RWPE1 (cell line): ENCODE data around the gene MAML3.

Experiments used
- CTCF ChIA-PET: fragments of 350-600 bp; sonication (Branson Sonifier 250); formaldehyde crosslinking; extraction: SDS; loops from one replicate; lab custom pipeline; 2021; lab: Yijun Ruan, JAX
- POLR2A ChIA-PET: fragments of 400-600 bp; formaldehyde crosslinking; extraction: SDS; loops from one replicate; lab custom pipeline; 2020; ENCODE audit warnings: antibody characterized with exemption; ENCODE audit not compliant: low non-redundant PET; lab: Yijun Ruan, JAX
- DNase-seq: peaks from one replicate; pipeline ENCODE4 v3.0.0; 2012; ENCODE audit warnings: low spot score
- H3K27ac ChIP-seq: fragments of 450-650 bp; 2 replicates; pipeline ENCODE4 v1.5.1; 2017
- TF ChIP-seq, protein P1 (sequence below): fragments of 450-650 bp; conservative IDR thresholded peaks from 2 replicates; pipeline ENCODE4 v1.5.1; 2017; ENCODE audit warnings: low read depth, mild to moderate bottlenecking

Gene MAML3

DNA sequence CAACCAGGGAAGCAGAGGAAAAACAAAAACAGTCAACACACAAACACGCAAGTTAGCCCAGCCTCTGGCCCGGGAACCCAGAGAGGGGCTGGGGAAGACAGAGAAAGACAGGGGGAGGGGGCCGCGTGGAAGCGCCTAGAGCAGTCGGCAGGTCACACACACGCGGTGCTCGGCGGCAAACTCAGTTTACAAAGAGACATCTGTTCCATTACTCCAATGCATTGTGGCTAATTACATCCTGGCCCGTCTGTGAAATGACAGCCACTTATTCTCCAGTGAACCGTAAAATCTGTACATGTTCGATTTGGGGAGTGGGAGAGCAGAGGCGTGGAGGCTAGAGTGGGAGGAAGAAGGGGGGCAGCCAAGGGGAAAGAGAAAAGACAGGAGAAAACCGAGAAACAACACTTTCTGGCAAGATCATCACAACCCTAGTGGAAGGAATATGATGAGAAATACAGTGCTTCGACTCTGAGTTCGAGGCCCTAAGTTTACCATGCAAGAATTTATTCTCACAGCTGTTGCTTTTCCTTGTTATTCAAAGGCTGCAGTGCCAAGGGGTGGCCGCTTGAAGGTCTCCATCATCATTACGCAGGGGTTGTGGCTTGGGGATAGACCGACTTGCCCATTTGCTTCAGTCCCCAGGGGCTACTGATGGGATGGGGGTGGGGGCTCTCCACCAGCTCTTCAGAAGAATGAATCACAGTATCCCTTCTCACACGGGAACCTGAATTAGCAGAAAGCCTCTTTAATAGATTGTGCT, 320.7 kb downstream of the MAML3 start:
- H3K27ac ChIP-seq, result no peak overlapping the region
- CTCF ChIA-PET, result interaction anchor here (0.6 kb wide), 1 partner anchor 174 kb away, joined by 5 read pairs; no protein-coding TSS in a partner anchor
- TF ChIP-seq, protein P1, sequence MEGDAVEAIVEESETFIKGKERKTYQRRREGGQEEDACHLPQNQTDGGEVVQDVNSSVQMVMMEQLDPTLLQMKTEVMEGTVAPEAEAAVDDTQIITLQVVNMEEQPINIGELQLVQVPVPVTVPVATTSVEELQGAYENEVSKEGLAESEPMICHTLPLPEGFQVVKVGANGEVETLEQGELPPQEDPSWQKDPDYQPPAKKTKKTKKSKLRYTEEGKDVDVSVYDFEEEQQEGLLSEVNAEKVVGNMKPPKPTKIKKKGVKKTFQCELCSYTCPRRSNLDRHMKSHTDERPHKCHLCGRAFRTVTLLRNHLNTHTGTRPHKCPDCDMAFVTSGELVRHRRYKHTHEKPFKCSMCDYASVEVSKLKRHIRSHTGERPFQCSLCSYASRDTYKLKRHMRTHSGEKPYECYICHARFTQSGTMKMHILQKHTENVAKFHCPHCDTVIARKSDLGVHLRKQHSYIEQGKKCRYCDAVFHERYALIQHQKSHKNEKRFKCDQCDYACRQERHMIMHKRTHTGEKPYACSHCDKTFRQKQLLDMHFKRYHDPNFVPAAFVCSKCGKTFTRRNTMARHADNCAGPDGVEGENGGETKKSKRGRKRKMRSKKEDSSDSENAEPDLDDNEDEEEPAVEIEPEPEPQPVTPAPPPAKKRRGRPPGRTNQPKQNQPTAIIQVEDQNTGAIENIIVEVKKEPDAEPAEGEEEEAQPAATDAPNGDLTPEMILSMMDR, result no peak
- no peak for DNase-seq
- POLR2A ChIA-PET, result no interaction called here

DNA sequence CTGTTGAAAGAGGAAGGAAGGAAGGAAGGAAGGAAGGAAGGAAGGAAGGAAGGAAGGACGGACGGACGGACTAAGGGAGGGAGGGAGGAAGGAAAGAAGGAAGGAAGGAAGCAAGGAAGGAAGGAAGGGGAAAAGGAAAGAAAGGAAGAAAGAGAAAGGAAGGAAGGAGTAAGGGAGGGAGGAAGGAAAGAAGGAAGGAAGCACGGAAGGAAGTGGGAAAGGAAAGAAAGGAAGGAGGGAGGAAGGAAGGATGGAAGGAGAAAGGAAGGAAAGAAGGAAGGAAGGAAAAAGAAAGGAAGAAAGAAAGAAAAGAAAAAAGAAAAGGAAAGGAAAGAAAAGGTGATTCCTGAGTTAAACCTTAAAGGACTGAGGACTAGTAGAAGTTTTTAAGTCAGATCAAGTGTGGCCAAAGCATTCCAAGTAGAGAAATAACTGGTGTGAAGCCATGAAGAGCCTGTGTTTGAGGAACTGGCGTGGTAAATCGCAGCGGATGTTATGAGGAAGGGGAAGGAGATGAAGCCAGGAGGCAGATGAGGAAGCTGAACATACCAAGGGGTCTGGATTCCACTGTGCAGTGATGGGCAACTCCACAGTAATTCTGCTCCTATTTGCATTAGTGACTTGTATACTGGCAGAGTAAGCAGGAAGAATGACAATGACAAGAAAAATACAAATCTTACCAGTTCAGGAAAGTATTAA, 324.9 kb downstream of the MAML3 start:
- no peak for DNase-seq
- CTCF ChIA-PET, result no interaction called here
- TF ChIP-seq, protein P1, result no peak
- POLR2A ChIA-PET, result no interaction called here
- no peak overlapping the region for H3K27ac ChIP-seq

DNA sequence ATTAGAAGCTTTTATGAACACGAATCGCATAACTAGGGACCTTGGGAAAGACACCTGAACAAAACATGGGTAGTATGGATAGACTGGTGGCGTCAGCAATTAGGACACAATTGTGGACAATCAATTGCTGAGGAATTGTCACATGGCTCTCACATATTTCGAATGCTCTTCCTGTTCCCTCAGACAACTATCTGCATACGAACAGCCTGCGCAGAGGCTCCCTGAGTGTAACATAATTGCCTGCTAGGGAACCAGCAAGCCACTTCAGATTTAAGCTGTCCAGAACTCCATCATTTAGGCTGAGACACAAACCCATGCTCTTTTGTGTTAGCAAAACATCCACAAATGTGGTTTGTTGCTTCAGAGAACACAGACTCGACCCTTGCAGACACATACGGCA, 327.6 kb downstream of the MAML3 start:
- POLR2A ChIA-PET, result no interaction called here
- CTCF ChIA-PET, result no interaction called here
- no peak overlapping the region for H3K27ac ChIP-seq
- TF ChIP-seq, protein P1, result no peak
- no peak for DNase-seq

DNA sequence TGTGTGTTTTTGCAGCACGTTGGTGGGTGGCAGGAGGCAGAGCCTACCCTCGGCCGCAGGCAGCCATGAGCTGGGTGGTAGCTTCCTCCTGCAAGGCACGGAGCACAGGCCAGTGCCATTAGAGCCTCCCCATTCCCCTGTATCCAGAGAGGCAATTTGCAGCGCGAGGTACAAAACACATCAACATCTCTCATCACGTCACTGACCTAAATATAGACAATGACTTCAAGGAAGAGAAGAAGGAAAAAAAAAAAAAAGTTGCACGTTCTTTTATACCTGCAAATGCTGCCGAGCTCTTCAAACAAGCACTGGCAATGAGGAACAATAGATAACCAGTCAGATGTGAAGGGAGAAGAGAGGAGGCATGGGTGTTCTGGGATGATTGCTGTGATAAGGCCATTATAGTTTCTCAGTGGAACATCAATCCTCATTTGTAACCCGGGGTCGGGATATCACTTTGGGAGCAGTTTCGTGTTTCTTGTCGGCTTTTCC, 328.4 kb downstream of the MAML3 start:
- H3K27ac ChIP-seq, result no peak overlapping the region
- no peak for DNase-seq
- TF ChIP-seq, protein P1, result no peak
- POLR2A ChIA-PET, result no interaction called here
- CTCF ChIA-PET, result interaction anchor here (0.7 kb wide), 1 partner anchor 37 kb away, joined by 3 read pairs; no protein-coding TSS in a partner anchor

DNA sequence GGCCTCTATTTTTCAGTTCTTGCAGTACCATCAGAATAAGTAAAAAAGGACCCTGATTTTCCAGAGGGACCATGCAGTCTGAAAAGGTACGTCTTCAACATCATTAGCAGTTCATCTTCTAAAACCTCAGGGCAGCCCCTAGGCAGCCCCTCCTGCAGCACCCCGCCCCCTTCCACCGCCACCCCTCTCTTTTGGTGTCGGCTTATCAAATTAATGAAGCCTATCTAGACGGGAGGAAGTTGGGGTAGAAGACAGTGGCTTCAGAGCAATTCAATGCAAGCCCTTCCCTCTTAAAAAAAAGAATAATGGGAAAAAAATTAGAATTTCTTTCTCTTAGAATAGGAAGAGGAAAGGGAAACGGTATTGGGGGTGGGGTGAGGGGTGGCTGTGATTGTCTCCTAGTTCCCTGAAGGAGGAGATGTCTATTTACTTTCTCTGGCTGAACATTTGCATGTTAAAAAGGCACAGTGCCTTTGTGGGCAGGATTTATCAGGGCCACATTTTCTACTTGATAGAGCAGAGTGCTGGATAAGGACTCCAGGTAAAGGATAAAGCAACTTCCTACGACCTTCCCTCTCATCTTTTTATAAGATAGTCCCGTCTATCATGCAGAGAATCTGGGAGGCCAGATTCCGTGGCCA, 329.0 kb downstream of the MAML3 start:
- no peak for DNase-seq
- CTCF ChIA-PET, result interaction anchor here (0.7 kb wide), 1 partner anchor 37 kb away, joined by 3 read pairs; no protein-coding TSS in a partner anchor
- POLR2A ChIA-PET, result no interaction called here
- TF ChIP-seq, protein P1, result no peak
- no peak overlapping the region for H3K27ac ChIP-seq

DNA sequence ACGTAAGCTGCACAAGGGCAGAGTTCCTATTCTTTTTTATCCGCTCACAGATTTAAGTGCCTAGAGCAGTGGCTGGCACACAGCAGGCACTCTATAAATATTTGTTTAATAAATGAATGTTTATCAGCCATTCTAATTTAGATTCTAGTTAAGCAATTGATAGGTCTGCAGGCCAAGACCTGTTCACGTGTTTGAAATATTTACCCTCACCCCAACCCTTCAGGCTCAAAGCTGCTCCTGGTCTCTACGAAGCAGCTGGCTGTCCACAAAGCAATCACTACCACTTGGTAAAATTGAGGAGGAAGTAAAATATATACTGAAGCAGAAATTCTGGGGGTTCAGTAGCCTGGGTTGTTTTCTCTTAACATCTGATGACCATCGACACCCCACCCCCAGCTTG, 330.2 kb downstream of the MAML3 start:
- POLR2A ChIA-PET, result no interaction called here
- TF ChIP-seq, protein P1, result no peak
- CTCF ChIA-PET, result no interaction called here
- DNase-seq, result no peak
- no peak overlapping the region for H3K27ac ChIP-seq
